ENCODE results near the gene LYAR. TPM values are rescaled to one million over a fixed set of nuclear protein-coding genes. Genes with fewer than 3 reads are reported as not detected.

LYAR gene
- total and polyA plus RNA-seq, 7 donors, result 3.6 to 19.9 (median 14.3) TPM

DNA sequence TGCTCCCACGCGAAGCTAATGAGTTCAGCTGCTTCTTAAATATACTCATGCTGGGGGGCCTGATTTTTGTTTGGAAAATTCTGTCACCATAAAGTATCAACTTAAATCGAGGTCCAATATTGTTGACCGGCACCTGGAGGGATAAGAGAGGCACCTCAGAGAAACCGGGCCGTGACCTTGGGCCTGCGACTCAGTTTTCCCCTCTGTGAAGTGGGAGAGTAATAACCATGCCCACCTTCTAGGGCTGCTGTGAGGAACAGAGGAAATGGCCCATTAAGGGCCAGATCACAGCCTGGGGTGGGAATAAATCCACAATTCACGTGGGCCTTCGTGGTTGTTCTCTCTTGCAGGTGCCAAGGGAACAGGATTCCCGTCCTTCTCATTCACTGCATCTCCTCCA, 39.5 kb upstream of the LYAR start:
- no peaks in the 10 kb centered on the region for H3K27me3 ChIP-seq
- H3K36me3 ChIP-seq, result no peaks in the 10 kb centered on the region
- DNase-seq, result peak; percentile 34
- no peaks in the 10 kb centered on the region for H3K9me3 ChIP-seq
- no peak overlapping the region for H3K4me3 ChIP-seq
- intact Hi-C loops (cut with DNase I), result no loop called here
- no peak overlapping the region for H3K27ac ChIP-seq
- no peak for TF ChIP-seq POLR2A (IDR thresholded peaks at IDR 0.05)
- no peak for TF ChIP-seq POLR2AphosphoS5 (IDR thresholded peaks at IDR 0.05)
- TF ChIP-seq, protein P1, sequence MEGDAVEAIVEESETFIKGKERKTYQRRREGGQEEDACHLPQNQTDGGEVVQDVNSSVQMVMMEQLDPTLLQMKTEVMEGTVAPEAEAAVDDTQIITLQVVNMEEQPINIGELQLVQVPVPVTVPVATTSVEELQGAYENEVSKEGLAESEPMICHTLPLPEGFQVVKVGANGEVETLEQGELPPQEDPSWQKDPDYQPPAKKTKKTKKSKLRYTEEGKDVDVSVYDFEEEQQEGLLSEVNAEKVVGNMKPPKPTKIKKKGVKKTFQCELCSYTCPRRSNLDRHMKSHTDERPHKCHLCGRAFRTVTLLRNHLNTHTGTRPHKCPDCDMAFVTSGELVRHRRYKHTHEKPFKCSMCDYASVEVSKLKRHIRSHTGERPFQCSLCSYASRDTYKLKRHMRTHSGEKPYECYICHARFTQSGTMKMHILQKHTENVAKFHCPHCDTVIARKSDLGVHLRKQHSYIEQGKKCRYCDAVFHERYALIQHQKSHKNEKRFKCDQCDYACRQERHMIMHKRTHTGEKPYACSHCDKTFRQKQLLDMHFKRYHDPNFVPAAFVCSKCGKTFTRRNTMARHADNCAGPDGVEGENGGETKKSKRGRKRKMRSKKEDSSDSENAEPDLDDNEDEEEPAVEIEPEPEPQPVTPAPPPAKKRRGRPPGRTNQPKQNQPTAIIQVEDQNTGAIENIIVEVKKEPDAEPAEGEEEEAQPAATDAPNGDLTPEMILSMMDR (IDR thresholded peaks at IDR 0.05), result no peak
- TF ChIP-seq EP300 (IDR thresholded peaks at IDR 0.05), result no peak
- H3K4me1 ChIP-seq, result no peaks in the 10 kb centered on the region
- 92 to 95% methylated on average over 10 of the region's 10 CpGs for WGBS, 2 donors

DNA sequence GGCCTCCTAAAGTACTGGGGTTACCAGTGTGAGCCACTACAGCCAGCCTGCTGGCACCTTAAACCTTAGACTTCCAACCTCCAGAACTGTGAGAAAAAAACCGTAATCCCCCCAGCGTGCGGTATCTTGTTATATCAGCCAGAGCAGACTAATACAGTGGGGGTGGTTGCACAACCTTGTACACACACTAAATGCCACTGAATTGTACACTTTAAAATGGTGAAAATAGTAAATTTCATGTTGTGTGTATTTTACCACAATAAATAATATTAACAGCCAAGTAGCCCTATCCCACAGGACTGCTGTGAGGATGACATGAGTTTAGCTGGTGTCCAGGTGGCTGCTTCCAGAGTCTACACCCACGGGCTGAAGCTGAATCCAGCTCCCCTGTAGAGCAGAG, 38.9 kb upstream of the LYAR start:
- 89 to 91% methylated on average over 4 of the region's 4 CpGs for WGBS, 2 donors
- DNase-seq, result peak; percentile 14

GRCh38 chr4:4328206-4328605, 38.3 kb upstream of the LYAR start:
- 93 to 98% methylated on average over 1 of the region's 1 CpG for WGBS, 2 donors

More for the DNA sequence above, 38.9 kb upstream of the LYAR start:
- intact Hi-C loops (cut with DNase I), result no loop called here
- H3K36me3 ChIP-seq, result no peaks in the 10 kb centered on the region
- TF ChIP-seq POLR2A (IDR thresholded peaks at IDR 0.05) (no peak), EP300 (IDR thresholded peaks at IDR 0.05) (no peak)
- TF ChIP-seq, protein P1 (IDR thresholded peaks at IDR 0.05), result no peak
- H3K4me1 ChIP-seq, result no peaks in the 10 kb centered on the region
- H3K27ac ChIP-seq, result no peak overlapping the region
- no peaks in the 10 kb centered on the region for H3K9me3 ChIP-seq
- H3K27me3 ChIP-seq, result no peaks in the 10 kb centered on the region
- no peak overlapping the region for H3K4me3 ChIP-seq

GRCh38 chr4:4327652-4328121, 37.7 kb upstream of the LYAR start:
- DNase-seq, result peak; percentile 66
- H3K36me3 ChIP-seq, result peaks cover 0 to under 1% (median under 1%) of the 10 kb centered on the region in 4 donors
- no peaks in the 10 kb centered on the region for H3K4me1 ChIP-seq
- intact Hi-C loops (cut with DNase I), result no loop called here
- H3K27me3 ChIP-seq, result no peaks in the 10 kb centered on the region
- no peaks in the 10 kb centered on the region for H3K9me3 ChIP-seq
- peak in 1 of 4 donors; percentile 22 for TF ChIP-seq POLR2AphosphoS5 (IDR thresholded peaks at IDR 0.05)
- TF ChIP-seq, protein P1 (IDR thresholded peaks at IDR 0.05), result no peak
- 35 to 44% methylated on average over 22 of the region's 22 CpGs for WGBS, 2 donors
- H3K4me3 ChIP-seq, result no peak overlapping the region
- H3K27ac ChIP-seq, result no peak overlapping the region

More at GRCh38 chr4:4328206-4328605, 38.3 kb upstream of the LYAR start:
- Histone ChIP-seq H3K4me1 (no peaks in the 10 kb centered on the region), H3K27me3 (no peaks in the 10 kb centered on the region), H3K36me3 (no peaks in the 10 kb centered on the region), H3K4me3 (no peak overlapping the region), H3K27ac (no peak overlapping the region), H3K9me3 (no peaks in the 10 kb centered on the region)
- intact Hi-C loops (cut with DNase I), result no loop called here
- DNase-seq, result peak; percentile 11
- TF ChIP-seq, protein P1 (IDR thresholded peaks at IDR 0.05), result no peak
- TF ChIP-seq POLR2A (IDR thresholded peaks at IDR 0.05) (no peak), POLR2AphosphoS5 (IDR thresholded peaks at IDR 0.05) (no peak), EP300 (IDR thresholded peaks at IDR 0.05) (no peak)

DNA sequence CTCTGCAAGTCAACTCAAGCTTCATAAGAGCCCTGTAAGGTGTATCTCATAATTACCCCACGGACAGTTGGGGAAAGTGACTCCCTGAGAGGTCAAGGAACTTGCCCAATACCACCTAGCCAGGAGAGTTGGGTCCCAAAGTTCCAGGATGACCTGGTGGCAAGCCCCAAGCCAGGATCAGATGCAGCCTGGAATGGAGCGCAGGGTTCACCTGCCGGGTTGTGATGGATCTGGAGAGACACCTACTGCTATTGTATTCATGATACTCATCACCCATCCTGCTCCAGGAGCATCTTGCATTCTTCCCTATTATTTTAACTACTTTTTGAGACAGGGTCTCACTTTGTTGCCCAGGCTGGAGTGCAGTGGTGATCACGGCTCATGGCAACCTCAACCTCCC, 36.2 kb upstream of the LYAR start:
- H3K4me3 ChIP-seq, result no peak overlapping the region
- no peaks in the 10 kb centered on the region for H3K4me1 ChIP-seq
- TF ChIP-seq EP300 (IDR thresholded peaks at IDR 0.05), result no peak
- no peak for TF ChIP-seq POLR2A (IDR thresholded peaks at IDR 0.05)
- TF ChIP-seq, protein P1 (IDR thresholded peaks at IDR 0.05), result no peak
- no peak for TF ChIP-seq POLR2AphosphoS5 (IDR thresholded peaks at IDR 0.05)
- peak; percentile 27 for DNase-seq
- no peak overlapping the region for H3K27ac ChIP-seq
- WGBS, 2 donors, result 92 to 94% methylated on average over 4 of the region's 4 CpGs
- H3K9me3 ChIP-seq, result no peaks in the 10 kb centered on the region
- no peaks in the 10 kb centered on the region for H3K27me3 ChIP-seq
- H3K36me3 ChIP-seq, result peaks cover 0 to 15% (median 8%) of the 10 kb centered on the region in 4 donors
- intact Hi-C loops (cut with DNase I), result no loop called here

All from sigmoid colon (tissue), 7 donors.